GM19043 (cell line): Measurements from ENCODE around the gene TMEM229A.

Experiments
- ATAC-seq: cut with Tn5 transposase; IDR thresholded peaks from one replicate; pipeline ENCODE4 v1.9.1; 2021; ENCODE audit warnings: low read depth; ENCODE audit not compliant: unreplicated experiment

The TMEM229A gene

DNA sequence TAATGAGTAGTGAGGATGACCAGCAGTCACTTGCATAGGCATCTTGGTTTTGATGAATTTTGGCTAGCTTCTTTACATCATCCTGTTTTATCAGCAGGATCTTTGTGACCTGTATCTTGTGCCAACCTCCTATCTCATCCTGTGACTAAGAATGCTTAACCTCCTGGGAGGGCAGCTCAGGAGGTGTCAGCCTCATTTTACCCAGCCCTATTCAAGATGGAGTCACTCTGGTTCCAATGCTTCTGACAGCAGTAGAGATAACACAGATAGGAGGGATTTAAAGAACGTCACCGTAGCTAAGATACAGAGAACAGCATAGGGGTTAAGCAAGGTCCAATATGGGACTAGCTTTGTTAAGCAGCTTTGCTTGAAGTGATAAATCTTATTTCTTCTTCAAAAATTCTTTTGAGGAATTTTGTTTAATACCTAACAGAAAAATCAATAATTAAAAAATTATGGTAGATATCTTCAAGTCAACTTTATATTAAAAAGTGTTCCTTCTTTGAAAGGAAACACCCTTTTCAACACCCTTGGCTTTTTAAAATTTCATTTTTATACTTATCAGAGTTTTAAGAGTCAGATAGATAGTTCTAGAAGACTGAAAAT lies 39.9 kb downstream of the TMEM229A start:
- ATAC-seq: no peak

DNA sequence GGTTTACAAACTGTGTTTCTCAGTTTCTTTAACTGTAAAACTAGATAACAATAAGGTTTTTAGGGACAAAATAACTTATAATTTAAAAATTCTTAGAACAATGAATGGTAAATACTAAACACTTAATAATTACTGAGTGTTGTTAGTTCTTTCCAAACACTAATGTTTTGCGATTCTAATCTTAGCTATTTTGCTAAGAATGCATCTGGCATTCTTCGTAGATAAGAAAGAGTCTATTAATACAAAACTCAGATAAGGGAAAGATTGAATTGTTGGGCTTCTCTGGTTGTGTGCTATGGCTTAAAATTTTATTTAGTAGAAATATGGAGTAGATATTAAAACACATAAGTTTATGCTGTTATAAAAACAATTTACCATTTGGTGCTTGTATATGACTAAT lies 45.4 kb downstream of the TMEM229A start:
- no peak for ATAC-seq
